HG03565 (cell line): ENCODE data around the gene KCNT2.
"Not testable (repeated sequence)": the region's sequence is repeated elsewhere in the genome, so short reads cannot be mapped to it uniquely, and the experiment has no call there.

ENCODE experiments used
- ATAC-seq: cut with Tn5 transposase; IDR thresholded peaks from one replicate; pipeline ENCODE4 v1.9.1; 2021; ENCODE audit warnings: mild to moderate bottlenecking, moderate library complexity; ENCODE audit not compliant: unreplicated experiment

KCNT2 gene

GRCh38 chr1:196355206-196355786 is 252.9 kb downstream of the KCNT2 start:
- ATAC-seq = no peak

GRCh38 chr1:196344453-196344852 is 263.8 kb downstream of the KCNT2 start:
- no peak for ATAC-seq

GRCh38 chr1:196324345-196324744 is 283.9 kb downstream of the KCNT2 start:
- ATAC-seq = no peak

- no peak for ATAC-seq
These were observed 284.4 kb downstream of the KCNT2 start for GRCh38 chr1:196323869-196324268.

- no peak for ATAC-seq
These were observed 288.9 kb downstream of the KCNT2 start for GRCh38 chr1:196319301-196319700.

- no peak for ATAC-seq
These were observed 290.4 kb downstream of the KCNT2 start for GRCh38 chr1:196317535-196318522.

- ATAC-seq = no peak
These were observed 295.5 kb downstream of the KCNT2 start for GRCh38 chr1:196312739-196313138.

GRCh38 chr1:196309386-196309785 is 298.9 kb downstream of the KCNT2 start:
- peak; percentile 66 for ATAC-seq

- ATAC-seq = no peak
These were observed 300.1 kb downstream of the KCNT2 start for GRCh38 chr1:196308176-196308575.

GRCh38 chr1:196306421-196306820 is 301.8 kb downstream of the KCNT2 start:
- ATAC-seq = no peak

GRCh38 chr1:196305216-196305615 is 303.0 kb downstream of the KCNT2 start:
- ATAC-seq = no peak

GRCh38 chr1:196302981-196303380 is 305.3 kb downstream of the KCNT2 start:
- ATAC-seq = no peak

GRCh38 chr1:196302420-196302819 is 305.8 kb downstream of the KCNT2 start:
- ATAC-seq = no peak

GRCh38 chr1:196295766-196296165 is 312.5 kb downstream of the KCNT2 start:
- no peak for ATAC-seq

- ATAC-seq = no peak
These were observed 329.4 kb downstream of the KCNT2 start for GRCh38 chr1:196278816-196279215.

- ATAC-seq = no peak
These were observed 330.4 kb downstream of the KCNT2 start for GRCh38 chr1:196277860-196278259.

GRCh38 chr1:196271212-196271947 is 336.9 kb downstream of the KCNT2 start:
- ATAC-seq = no peak

- not testable (repeated sequence) for ATAC-seq
These were observed 345.2 kb downstream of the KCNT2 start for GRCh38 chr1:196263086-196263485.

- ATAC-seq = no peak
These were observed 348.0 kb downstream of the KCNT2 start for GRCh38 chr1:196260270-196260669.

GRCh38 chr1:196259316-196259715 is 348.9 kb downstream of the KCNT2 start:
- no peak for ATAC-seq

GRCh38 chr1:196255762-196256161 is 352.5 kb downstream of the KCNT2 start:
- no peak for ATAC-seq
